Lower lobe of right lung (tissue), 2 donors: Measurements from ENCODE around the gene PCIF1. TPM values are rescaled to one million over a fixed set of nuclear protein-coding genes. Genes with fewer than 3 reads are reported as not detected.
A peak's percentile ranks its signal among the peaks of the same experiment; 100 is the strongest.

ENCODE experiments used
- ATAC-seq, 2 donors: fragments of 200-7000 bp; cut with Tn5 transposase; one replicate each; pipeline ENCODE4 v1.9.1; 2020 to 2022; ENCODE audit warnings: mild to moderate bottlenecking in 2 of 2, moderate library complexity in 2 of 2
- DNase-seq: peaks from one replicate; pipeline ENCODE4 v3.0.0-alpha.2; 2020
- H3K27ac ChIP-seq: fragments of 200-600 bp; one replicate; pipeline ENCODE4 v1.8.0; 2022
- H3K27me3 ChIP-seq: fragments of 200-600 bp; one replicate; pipeline ENCODE4 v1.8.0; 2022; ENCODE audit warnings: low read depth
- H3K36me3 ChIP-seq: fragments of 200-600 bp; one replicate; pipeline ENCODE4 v1.8.0; 2022; ENCODE audit warnings: mild to moderate bottlenecking
- H3K4me1 ChIP-seq: fragments of 200-600 bp; one replicate; pipeline ENCODE4 v1.8.0; 2022
- H3K4me3 ChIP-seq: fragments of 200-600 bp; one replicate; pipeline ENCODE4 v1.8.0; 2022; ENCODE audit warnings: mild to moderate bottlenecking
- H3K9me3 ChIP-seq: fragments of 200-600 bp; one replicate; pipeline ENCODE4 v1.8.0; 2022
- intact Hi-C: fragments of 100-400 bp; cut with DNase I; formaldehyde crosslinking; loops from one replicate; pipeline ENCODE4 v1.11.0; 2022
- total RNA-seq: library from RNA; stranded (reverse); fragmentation: NEBNext Ultra II Directional; extraction: Animal tissue kit (Norgen Biotek cat#: 25700); gene quantifications from one replicate; pipeline ENCODE4 v1.2.1, GENCODE V29; 2021
- TF ChIP-seq, protein P1 (sequence below): fragments of 200-600 bp; IDR thresholded peaks from one replicate; pipeline ENCODE4 v1.8.0; 2022; ENCODE audit warnings: antibody characterized with exemption, mild to moderate bottlenecking
- donor health status: DM: no; HTN: yes; CAD: no; lungs with severe emphysema.

Gene PCIF1
- total RNA-seq, 1 donor from 2014 or later = 34.7 TPM

DNA sequence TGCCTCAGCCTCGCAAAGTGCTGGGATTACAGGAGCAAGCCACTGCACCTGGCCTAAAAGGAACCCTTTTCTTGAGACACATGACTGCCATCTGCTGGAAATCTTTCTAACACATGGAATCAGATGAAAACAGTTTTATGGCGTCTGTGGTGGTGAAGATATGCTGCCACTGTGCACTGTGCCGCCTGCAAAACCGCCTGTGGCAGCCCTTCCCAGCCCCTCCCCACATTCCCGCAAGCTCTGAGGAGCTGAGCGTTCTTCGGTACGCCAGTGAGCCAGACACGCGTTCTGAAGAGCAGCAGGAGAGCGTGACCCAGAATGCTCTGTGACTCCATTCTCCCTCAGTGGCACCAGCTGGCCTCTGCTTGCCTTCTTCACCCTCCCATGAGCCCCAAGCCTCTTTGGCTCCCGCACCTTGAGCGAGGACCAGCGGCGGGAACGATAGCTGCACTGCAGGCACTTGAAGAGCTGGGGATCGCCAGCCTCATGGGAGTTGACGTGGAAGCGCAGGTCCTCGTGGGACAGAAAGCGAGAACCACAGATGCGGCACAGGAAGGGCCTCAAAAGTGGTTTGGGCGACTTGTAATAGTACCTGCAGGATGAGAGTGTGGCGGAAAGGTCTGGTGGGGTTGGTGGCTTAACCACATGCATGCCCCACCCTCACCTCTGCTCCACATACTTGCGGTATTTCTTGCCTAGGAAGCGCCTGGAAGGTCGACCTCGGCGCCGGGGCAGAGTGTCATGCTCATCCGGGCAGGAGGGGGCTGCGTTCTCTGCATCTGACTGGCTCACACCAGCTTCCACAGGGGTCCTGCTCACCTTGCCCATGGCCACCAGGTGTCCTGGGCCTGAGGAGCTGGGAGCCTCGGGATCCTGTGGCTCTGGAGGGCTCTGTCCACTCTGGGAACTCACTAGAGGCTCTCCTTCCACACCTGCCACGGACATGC lies 28.8 kb downstream of the PCIF1 start:
- peaks cover 100% of the 10 kb centered on the region for H3K36me3 ChIP-seq
- DNase-seq = peak; percentile 41
- no peaks in the 10 kb centered on the region for H3K9me3 ChIP-seq
- intact Hi-C loops = no loop called here
- no peaks in the 10 kb centered on the region for H3K27me3 ChIP-seq
- ATAC-seq = peak in 1 of 2 donors; percentile 40
- TF ChIP-seq, protein P1, sequence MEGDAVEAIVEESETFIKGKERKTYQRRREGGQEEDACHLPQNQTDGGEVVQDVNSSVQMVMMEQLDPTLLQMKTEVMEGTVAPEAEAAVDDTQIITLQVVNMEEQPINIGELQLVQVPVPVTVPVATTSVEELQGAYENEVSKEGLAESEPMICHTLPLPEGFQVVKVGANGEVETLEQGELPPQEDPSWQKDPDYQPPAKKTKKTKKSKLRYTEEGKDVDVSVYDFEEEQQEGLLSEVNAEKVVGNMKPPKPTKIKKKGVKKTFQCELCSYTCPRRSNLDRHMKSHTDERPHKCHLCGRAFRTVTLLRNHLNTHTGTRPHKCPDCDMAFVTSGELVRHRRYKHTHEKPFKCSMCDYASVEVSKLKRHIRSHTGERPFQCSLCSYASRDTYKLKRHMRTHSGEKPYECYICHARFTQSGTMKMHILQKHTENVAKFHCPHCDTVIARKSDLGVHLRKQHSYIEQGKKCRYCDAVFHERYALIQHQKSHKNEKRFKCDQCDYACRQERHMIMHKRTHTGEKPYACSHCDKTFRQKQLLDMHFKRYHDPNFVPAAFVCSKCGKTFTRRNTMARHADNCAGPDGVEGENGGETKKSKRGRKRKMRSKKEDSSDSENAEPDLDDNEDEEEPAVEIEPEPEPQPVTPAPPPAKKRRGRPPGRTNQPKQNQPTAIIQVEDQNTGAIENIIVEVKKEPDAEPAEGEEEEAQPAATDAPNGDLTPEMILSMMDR = peak; percentile 30
- no peak overlapping the region for H3K27ac ChIP-seq
- no peak overlapping the region for H3K4me3 ChIP-seq
- H3K4me1 ChIP-seq = no peaks in the 10 kb centered on the region

DNA sequence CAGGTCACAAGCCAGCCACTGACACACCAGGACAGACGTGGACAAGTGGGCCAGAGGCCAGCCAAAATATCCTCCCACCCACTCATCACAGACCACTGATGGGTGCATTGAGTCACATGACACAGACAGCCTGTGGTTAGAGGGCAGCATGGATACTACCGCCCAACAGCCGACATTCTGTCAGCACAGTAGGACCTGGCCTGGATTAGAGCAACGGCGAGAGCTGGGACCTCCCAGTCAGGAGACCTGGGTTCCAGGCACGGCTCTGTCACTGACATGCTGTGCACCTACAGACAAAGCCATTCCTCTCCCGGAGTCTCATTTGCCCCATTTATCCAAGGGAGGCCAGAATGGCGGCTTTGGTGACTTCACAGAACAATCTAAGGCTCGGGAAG lies 29.5 kb downstream of the PCIF1 start:
- Histone ChIP-seq H3K27me3 (no peaks in the 10 kb centered on the region), H3K4me1 (no peaks in the 10 kb centered on the region), H3K4me3 (no peak overlapping the region), H3K27ac (no peak overlapping the region), H3K9me3 (no peaks in the 10 kb centered on the region), H3K36me3 (peaks cover 100% of the 10 kb centered on the region)
- TF ChIP-seq, protein P1 = no peak
- DNase-seq (peak; percentile 34), ATAC-seq (no peak)
- intact Hi-C loops = no loop called here

GRCh38 chr20:45965169-45966002 lies 30.9 kb downstream of the PCIF1 start:
- intact Hi-C loops = no loop called here
- DNase-seq = peak; percentile 37
- Histone ChIP-seq H3K9me3 (no peaks in the 10 kb centered on the region), H3K4me1 (peaks cover 12% of the 10 kb centered on the region), H3K27me3 (no peaks in the 10 kb centered on the region), H3K27ac (no peak overlapping the region), H3K36me3 (peaks cover 93% of the 10 kb centered on the region), H3K4me3 (no peak overlapping the region)
- TF ChIP-seq, protein P1 = no peak
- ATAC-seq = no peak

- Histone ChIP-seq H3K4me3 (no peak overlapping the region), H3K9me3 (no peaks in the 10 kb centered on the region), H3K27ac (no peak overlapping the region), H3K27me3 (no peaks in the 10 kb centered on the region), H3K36me3 (peaks cover 70% of the 10 kb centered on the region), H3K4me1 (peaks cover 21% of the 10 kb centered on the region)
- DNase-seq (peak; percentile 36), ATAC-seq (no peak)
- intact Hi-C loops = no loop called here
- TF ChIP-seq, protein P1 = no peak
These were observed 33.1 kb downstream of the PCIF1 start for GRCh38 chr20:45967551-45968080.

DNA sequence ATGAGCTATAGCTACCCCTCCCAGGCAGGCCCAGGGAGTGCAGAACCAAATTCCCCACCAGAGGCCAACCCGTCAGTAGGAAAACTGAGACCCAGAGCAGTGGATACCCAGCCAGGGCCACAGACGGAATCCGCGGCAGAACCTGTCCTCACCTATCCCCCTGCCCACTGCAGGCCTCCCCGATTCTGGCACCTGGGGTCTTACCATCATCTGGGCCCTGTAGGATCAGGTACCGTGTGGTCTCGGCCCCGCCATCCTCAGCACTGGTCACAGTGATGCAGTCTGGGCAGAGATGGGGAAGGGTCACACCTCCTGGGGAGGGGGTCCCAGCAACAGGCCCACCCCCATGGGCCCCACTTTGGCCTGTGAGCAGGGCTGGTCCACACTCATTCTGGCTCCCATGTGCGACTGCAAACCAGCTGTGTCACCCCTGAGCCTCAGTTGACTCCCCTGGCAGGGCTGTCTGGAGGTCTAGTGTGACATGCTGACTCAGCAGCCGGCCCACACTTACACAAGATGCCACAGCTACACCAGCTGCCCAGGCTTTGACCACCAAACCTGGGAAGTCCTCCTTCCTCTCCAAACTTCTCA lies 33.7 kb downstream of the PCIF1 start:
- no peak overlapping the region for H3K4me3 ChIP-seq
- ATAC-seq (no peak), DNase-seq (peak; percentile 41)
- no peaks in the 10 kb centered on the region for H3K27me3 ChIP-seq
- H3K4me1 ChIP-seq = peaks cover 26% of the 10 kb centered on the region
- peaks cover 65% of the 10 kb centered on the region for H3K36me3 ChIP-seq
- intact Hi-C loops = no loop called here
- H3K9me3 ChIP-seq = no peaks in the 10 kb centered on the region
- H3K27ac ChIP-seq = no peak overlapping the region
- TF ChIP-seq, protein P1 = no peak
